CD14-positive monocyte (primary cell): ENCODE measurements around the gene HAX1. TPM values are rescaled to one million over a fixed set of nuclear protein-coding genes. Genes with fewer than 3 reads are reported as not detected.
A peak's percentile ranks its signal among the peaks of the same experiment; 100 is the strongest.
"Not testable (repeated sequence)": the region's sequence is repeated elsewhere in the genome, so short reads cannot be mapped to it uniquely, and the experiment has no call there.

Source experiments
- DNase-seq, 3 donors: peaks; one replicate each; pipeline ENCODE4 v3.0.0-alpha.2; 2011 to 2022
- H2AFZ ChIP-seq: 2 replicates; pipeline ENCODE4 v1.6.0; 2012; ENCODE audit warnings: mild to moderate bottlenecking, low read depth, low read length, inconsistent platforms; ENCODE audit not compliant: insufficient read depth, poor library complexity, severe bottlenecking
- H3K27ac ChIP-seq, 2 donors: 1 replicate in 1 of 2; 2 replicates in 1 of 2; pipeline ENCODE4 v1.5.1; 2012 to 2013; ENCODE audit warnings: low read length in 2 of 2, control low read depth in 1 of 2, inconsistent platforms in 1 of 2, low read depth in 1 of 2, mild to moderate bottlenecking in 1 of 2
- H3K27me3 ChIP-seq, 2 donors: one replicate each; pipeline versions ENCODE4 v1.6.0 to v1.6.1; 2011 to 2013; ENCODE audit warnings: low read length in 2 of 2; ENCODE audit not compliant: control insufficient read depth in 2 of 2, insufficient read depth in 2 of 2
- H3K36me3 ChIP-seq, 2 donors: replicated peaks in 1 of 2; 1 replicate in 1 of 2; 2 replicates in 1 of 2; pipeline versions ENCODE4 v1.5.1 to v1.6.1; 2012 to 2013; ENCODE audit warnings: low read length in 2 of 2, control low read depth in 1 of 2, inconsistent platforms in 1 of 2, mild to moderate bottlenecking in 1 of 2; ENCODE audit not compliant: insufficient read depth in 2 of 2, control insufficient read depth in 1 of 2
- H3K4me1 ChIP-seq, 2 donors: 1 replicate in 1 of 2; 2 replicates in 1 of 2; pipeline versions ENCODE4 v1.5.1 to v1.6.1; 2012 to 2013; ENCODE audit warnings: low read length in 2 of 2, control low read depth in 1 of 2, inconsistent platforms in 1 of 2, mild to moderate bottlenecking in 1 of 2, moderate library complexity in 1 of 2; ENCODE audit not compliant: insufficient read depth in 2 of 2, control insufficient read depth in 1 of 2
- H3K4me2 ChIP-seq: replicated peaks from 2 replicates; pipeline ENCODE3; 2012; ENCODE audit warnings: low read length, moderate library complexity, mild to moderate bottlenecking; ENCODE audit not compliant: poor library complexity, severe bottlenecking; ENCODE audit errors: extremely low read depth
- H3K4me3 ChIP-seq, 3 experiments: fragments of 200-600 bp in 1 of 3; sonication (generic) in 1 of 3; replicated peaks in 1 of 3; 1 replicate in 2 of 3; 2 replicates in 1 of 3; pipeline ENCODE4 v1.5.1; 2011 to 2013; ENCODE audit warnings: low read length in 3 of 3, mild to moderate bottlenecking in 3 of 3, control low read depth in 2 of 3, low read depth in 2 of 3, inconsistent platforms in 1 of 3, moderate library complexity in 1 of 3
- H3K79me2 ChIP-seq: 2 replicates; pipeline ENCODE4 v1.6.0; 2012; ENCODE audit warnings: mild to moderate bottlenecking, control low read depth, inconsistent platforms, low read length, moderate library complexity; ENCODE audit not compliant: insufficient read depth
- H3K9ac ChIP-seq: 2 replicates; pipeline ENCODE4 v1.6.0; 2017; ENCODE audit warnings: low read length, mild to moderate bottlenecking; ENCODE audit not compliant: insufficient read depth, poor library complexity, severe bottlenecking
- H3K9me3 ChIP-seq, 2 donors: replicated peaks in 1 of 2; 1 replicate in 1 of 2; 2 replicates in 1 of 2; pipeline versions ENCODE4 v1.5.1 to v1.6.1; 2012 to 2013; ENCODE audit warnings: low read length in 2 of 2, control low read depth in 1 of 2; ENCODE audit not compliant: control insufficient read depth in 1 of 2, insufficient read depth in 1 of 2
- H4K20me1 ChIP-seq: 2 replicates; pipeline ENCODE4 v1.6.0; 2012; ENCODE audit warnings: mild to moderate bottlenecking, low read length, control low read depth, moderate library complexity; ENCODE audit not compliant: insufficient read depth
- H3K27ac Mint-ChIP-seq, 7 donors: one replicate each; pipeline ENCODE4 v1.8.0; 2020; ENCODE audit warnings: mild to moderate bottlenecking in 7 of 7, mixed read lengths in 7 of 7, moderate library complexity in 6 of 7, inconsistent platforms in 2 of 7
- H3K27me3 Mint-ChIP-seq, 3 donors: one replicate each; pipeline ENCODE4 v1.8.0; 2021 to 2022; ENCODE audit warnings: low read depth in 3 of 3, mild to moderate bottlenecking in 3 of 3, mixed read lengths in 3 of 3, moderate library complexity in 3 of 3, inconsistent platforms in 1 of 3
- H3K36me3 Mint-ChIP-seq, 2 donors: one replicate each; pipeline ENCODE4 v1.8.0; 2020; ENCODE audit warnings: mixed read lengths in 2 of 2, inconsistent platforms in 1 of 2, mild to moderate bottlenecking in 1 of 2
- H3K4me1 Mint-ChIP-seq: one replicate; pipeline ENCODE4 v1.8.0; 2020; ENCODE audit warnings: mild to moderate bottlenecking, mixed read lengths
- H3K4me3 Mint-ChIP-seq, 2 donors: one replicate each; pipeline ENCODE4 v1.8.0; 2020; ENCODE audit warnings: mild to moderate bottlenecking in 2 of 2, mixed read lengths in 2 of 2, moderate library complexity in 1 of 2
- H3K9me3 Mint-ChIP-seq, 7 donors: one replicate each; pipeline ENCODE4 v1.8.0; 2020 to 2022; ENCODE audit warnings: mixed read lengths in 7 of 7, mild to moderate bottlenecking in 6 of 7, moderate library complexity in 6 of 7, inconsistent platforms in 2 of 7
- WGBS: methylation state at CpG from one replicate; pipeline ENCODE4 v1.1.5; 2013; ENCODE audit warnings: missing lambda C conversion rate; ENCODE audit not compliant: insufficient coverage; 5-methylcytosine and 5-hydroxymethylcytosine counted together
- intact Hi-C, 2 donors: fragments of 100-400 bp; cut with micrococcal nuclease; formaldehyde crosslinking; loops; one replicate each; pipeline versions ENCODE4 v1.15.0 to v1.15.1; 2023
- polyA plus RNA-seq, 3 donors: library from polyadenylated mRNA; depleted of rRNA in 1 of 3; unstranded in 2 of 3; stranded (reverse) in 1 of 3; fragments of 300-500 nt in 2 of 3; fragments of >200 nt in 1 of 3; fragmentation: Illumina TruSeq in 2 of 3; gene quantifications; 1 replicate in 2 of 3; 2 replicates in 1 of 3; pipeline ENCODE4 v1.2.3, GENCODE V29; 2012 to 2021
- TF ChIP-seq, protein P1 (sequence below): fragments of 200-600 bp; IDR thresholded peaks from one replicate; pipeline ENCODE4 v1.8.0; 2022; ENCODE audit warnings: antibody characterized with exemption, mild to moderate bottlenecking

Gene HAX1
- polyA plus RNA-seq, 3 donors, result 51.4 to 94.9 (median 91.7) TPM

DNA sequence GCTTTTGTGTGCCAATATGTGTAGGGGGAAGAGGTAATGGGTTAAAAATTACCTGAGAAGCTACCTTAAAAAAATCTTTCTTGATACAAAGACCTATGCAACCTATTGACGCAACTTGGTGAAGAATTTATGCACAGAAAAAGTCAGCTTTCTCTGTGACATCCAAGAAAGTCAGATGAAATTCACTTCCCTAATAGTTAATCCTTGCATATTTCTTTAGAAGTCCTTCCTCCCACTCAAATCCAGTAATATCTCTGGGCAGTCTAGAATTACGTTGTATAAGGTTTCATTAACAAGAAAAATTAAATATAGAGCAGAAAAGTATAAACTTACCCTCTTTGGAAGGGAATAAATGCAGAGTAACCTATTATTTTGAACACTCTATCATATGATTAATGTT lies 48.8 kb upstream of the HAX1 start:
- H3K27me3 ChIP-seq, result no peaks in the 10 kb centered on the region
- no peak overlapping the region for H2AFZ ChIP-seq
- peaks cover 0 to 4% (median 0%) of the 10 kb centered on the region in 3 donors for H3K27me3 Mint-ChIP-seq
- no peak overlapping the region for H3K4me2 ChIP-seq
- H3K9ac ChIP-seq, result no peak overlapping the region
- no peak overlapping the region for H3K4me3 Mint-ChIP-seq
- H3K4me1 ChIP-seq, result peaks cover 26 to 37% of the 10 kb centered on the region in 2 donors
- no peaks in the 10 kb centered on the region for H3K9me3 Mint-ChIP-seq
- peaks cover 23 to 48% of the 10 kb centered on the region in 2 donors for H3K36me3 ChIP-seq
- TF ChIP-seq, protein P1, sequence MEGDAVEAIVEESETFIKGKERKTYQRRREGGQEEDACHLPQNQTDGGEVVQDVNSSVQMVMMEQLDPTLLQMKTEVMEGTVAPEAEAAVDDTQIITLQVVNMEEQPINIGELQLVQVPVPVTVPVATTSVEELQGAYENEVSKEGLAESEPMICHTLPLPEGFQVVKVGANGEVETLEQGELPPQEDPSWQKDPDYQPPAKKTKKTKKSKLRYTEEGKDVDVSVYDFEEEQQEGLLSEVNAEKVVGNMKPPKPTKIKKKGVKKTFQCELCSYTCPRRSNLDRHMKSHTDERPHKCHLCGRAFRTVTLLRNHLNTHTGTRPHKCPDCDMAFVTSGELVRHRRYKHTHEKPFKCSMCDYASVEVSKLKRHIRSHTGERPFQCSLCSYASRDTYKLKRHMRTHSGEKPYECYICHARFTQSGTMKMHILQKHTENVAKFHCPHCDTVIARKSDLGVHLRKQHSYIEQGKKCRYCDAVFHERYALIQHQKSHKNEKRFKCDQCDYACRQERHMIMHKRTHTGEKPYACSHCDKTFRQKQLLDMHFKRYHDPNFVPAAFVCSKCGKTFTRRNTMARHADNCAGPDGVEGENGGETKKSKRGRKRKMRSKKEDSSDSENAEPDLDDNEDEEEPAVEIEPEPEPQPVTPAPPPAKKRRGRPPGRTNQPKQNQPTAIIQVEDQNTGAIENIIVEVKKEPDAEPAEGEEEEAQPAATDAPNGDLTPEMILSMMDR, result no peak
- peaks cover 94% of the 10 kb centered on the region for H3K79me2 ChIP-seq
- H3K36me3 Mint-ChIP-seq, result peaks cover 32 to 45% of the 10 kb centered on the region in 2 donors
- no peak for DNase-seq
- intact Hi-C loops, result loop anchor here in 1 of 2 donors (5.0 kb wide), 3 partner anchors 41 to 334 kb away; partner anchors contain the start of genes HAX1 and UBE2Q1
- peak overlapping the region in 4 of 7 donors; percentile 18 to 75 (median 34) for H3K27ac Mint-ChIP-seq
- H3K4me3 ChIP-seq, result no peak overlapping the region
- peak overlapping the region in 1 of 2 donors; percentile 87 for H3K27ac ChIP-seq
- H3K9me3 ChIP-seq, result no peaks in the 10 kb centered on the region
- H4K20me1 ChIP-seq, result peaks cover 48% of the 10 kb centered on the region
- H3K4me1 Mint-ChIP-seq, result peaks cover 50% of the 10 kb centered on the region
- no CpG with 5 or more reads among the region's 2 CpGs for WGBS

DNA sequence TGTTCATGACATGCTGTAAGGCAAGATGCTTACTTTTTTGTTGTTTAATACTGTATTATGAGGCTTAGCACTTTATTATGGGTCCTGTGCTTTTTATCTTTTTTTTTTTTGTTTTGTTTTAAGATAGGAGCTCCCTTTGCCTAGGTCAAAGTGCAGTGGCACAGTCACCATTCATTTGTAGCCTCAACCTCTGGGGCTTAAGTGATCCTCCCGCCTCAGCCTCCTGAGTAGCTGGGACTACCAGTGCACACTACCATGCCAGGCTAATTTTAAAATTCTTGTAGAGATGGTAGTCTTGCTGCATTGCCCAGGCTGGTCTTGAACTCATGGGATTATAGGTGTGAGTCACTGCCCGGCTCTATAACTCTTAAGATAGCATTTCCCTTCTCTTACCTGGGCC lies 47.1 kb upstream of the HAX1 start:
- Histone ChIP-seq H4K20me1 (peaks cover 63% of the 10 kb centered on the region), H2AFZ (no peak overlapping the region), H3K36me3 (peaks cover 38 to 61% of the 10 kb centered on the region in 2 donors), H3K4me1 (peaks cover 14 to 23% of the 10 kb centered on the region in 2 donors), H3K79me2 (peaks cover 92% of the 10 kb centered on the region), H3K9me3 (no peaks in the 10 kb centered on the region), H3K4me3 (no peak overlapping the region), H3K27me3 (no peaks in the 10 kb centered on the region), H3K27ac (peak overlapping the region in 1 of 2 donors; percentile 49), H3K9ac (no peak overlapping the region), H3K4me2 (no peak overlapping the region)
- Mint-ChIP-seq H3K36me3 (peaks cover 40 to 55% of the 10 kb centered on the region in 2 donors), H3K9me3 (no peaks in the 10 kb centered on the region), H3K27me3 (peaks cover 0 to 3% (median 0%) of the 10 kb centered on the region in 3 donors), H3K4me1 (peaks cover 39% of the 10 kb centered on the region), H3K27ac (peak overlapping the region in 2 of 7 donors; percentile 13 to 72), H3K4me3 (no peak overlapping the region)
- TF ChIP-seq, protein P1, result no peak
- intact Hi-C loops, result no loop called here
- WGBS, result 100% methylated on average over 1 of the region's 2 CpGs
- DNase-seq, result no peak

DNA sequence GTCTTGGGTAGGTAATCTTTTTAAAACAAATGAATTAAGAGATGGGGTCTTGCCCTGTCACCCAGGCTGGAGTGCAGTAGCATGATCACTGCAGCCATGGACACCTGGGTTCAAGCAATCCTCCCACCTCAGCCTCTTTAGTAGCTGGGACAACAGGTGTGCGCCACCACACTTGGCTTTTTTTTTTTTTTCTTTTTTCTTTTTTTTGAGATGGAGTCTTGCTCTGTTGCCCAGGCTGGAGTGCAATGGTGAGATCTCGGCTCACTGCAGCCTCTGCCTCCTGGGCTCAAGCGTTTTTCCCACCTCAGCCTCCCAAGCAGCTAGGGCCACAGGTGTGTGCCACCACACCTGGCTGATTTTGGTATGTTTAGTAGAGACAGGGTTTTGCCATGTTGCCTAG lies 41.3 kb upstream of the HAX1 start:
- H3K27ac Mint-ChIP-seq, H3K27me3 Mint-ChIP-seq, H3K4me1 ChIP-seq, DNase-seq, H3K9ac ChIP-seq, H3K4me3 Mint-ChIP-seq, H3K4me2 ChIP-seq, H3K27ac ChIP-seq, H3K9me3 ChIP-seq, H2AFZ ChIP-seq, H3K9me3 Mint-ChIP-seq, H3K4me1 Mint-ChIP-seq, H3K4me3 ChIP-seq, H3K27me3 ChIP-seq, intact Hi-C loops: not testable (repeated sequence)
- WGBS, result no CpG with 5 or more reads among the region's 3 CpGs
- H3K79me2 ChIP-seq, result peaks cover 83% of the 10 kb centered on the region
- peaks cover 87 to 99% of the 10 kb centered on the region in 2 donors for H3K36me3 ChIP-seq
- peaks cover 72% of the 10 kb centered on the region for H4K20me1 ChIP-seq
- peaks cover 77 to 91% of the 10 kb centered on the region in 2 donors for H3K36me3 Mint-ChIP-seq
